SK-N-SH (cell line): ENCODE results near the gene VEGFB. TPM values are rescaled to one million over a fixed set of nuclear protein-coding genes. Genes with fewer than 3 reads are reported as not detected.
A peak's percentile ranks its signal among the peaks of the same experiment; 100 is the strongest.

Experiments
- CTCF ChIA-PET: fragments of 300-600, 350-600 bp; formaldehyde crosslinking; extraction: SDS; loops from one replicate; lab custom pipeline; 2021; lab: Yijun Ruan, JAX
- POLR2A ChIA-PET: fragments of 350-600 bp; sonication (Branson Sonifier 250); formaldehyde crosslinking; extraction: SDS; loops from one replicate; lab custom pipeline; 2020; ENCODE audit warnings: antibody characterized with exemption, inconsistent platforms; lab: Yijun Ruan, JAX
- DNase-seq: peaks from one replicate; pipeline ENCODE4 v3.0.0; 2012
- H2AFZ ChIP-seq: fragments of 200-600 bp; sonication (generic); 2 replicates; pipeline ENCODE4 v1.8.1; 2016; ENCODE audit warnings: antibody characterized with exemption, mild to moderate bottlenecking, low read depth
- H3F3A ChIP-seq: fragments of 200-600 bp; sonication (generic); replicated peaks from 2 replicates; pipeline ENCODE3; 2016; ENCODE audit warnings: antibody characterized with exemption, mild to moderate bottlenecking; ENCODE audit not compliant: insufficient read depth
- H3K27ac ChIP-seq, 2 experiments: fragments of 200-500 bp in 1 of 2; fragments of 200-600 bp in 1 of 2; sonication (Bioruptor generic) in 1 of 2; sonication (generic), shearing (Covaris generic) in 1 of 2; 2 replicates each; pipeline versions ENCODE4 v1.5.1 to v1.6.1; 2014 to 2016; ENCODE audit warnings: low read depth in 2 of 2, inconsistent platforms in 1 of 2, low read length in 1 of 2, mild to moderate bottlenecking in 1 of 2, mixed read lengths in 1 of 2
- H3K27me3 ChIP-seq: fragments of 200-600 bp; sonication (generic), shearing (Covaris generic); 2 replicates; pipeline ENCODE4 v1.6.1; 2016; ENCODE audit warnings: mixed run types; ENCODE audit not compliant: insufficient read depth
- H3K36me3 ChIP-seq, 2 experiments: fragments of 200-500 bp in 1 of 2; fragments of 200-600 bp in 1 of 2; sonication (Bioruptor generic) in 1 of 2; sonication (generic) in 1 of 2; replicated peaks in 1 of 2; 2 replicates each; pipeline versions ENCODE3 to v1.5.1; 2014 to 2016; ENCODE audit warnings: low read length in 1 of 2, mild to moderate bottlenecking in 1 of 2; ENCODE audit not compliant: insufficient read depth in 2 of 2, control insufficient read depth in 1 of 2
- H3K4me1 ChIP-seq, 2 experiments: fragments of 200-500 bp in 1 of 2; fragments of 200-600 bp in 1 of 2; sonication (Bioruptor generic) in 1 of 2; sonication (generic), shearing (Covaris generic) in 1 of 2; 2 replicates each; pipeline versions ENCODE4 v1.5.1 to v1.6.1; 2014 to 2016; ENCODE audit warnings: low read depth in 1 of 2, low read length in 1 of 2, mixed run types in 1 of 2; ENCODE audit not compliant: insufficient read depth in 2 of 2, control insufficient read depth in 1 of 2
- H3K4me2 ChIP-seq: fragments of 200-600 bp; sonication (generic), shearing (Covaris generic); 2 replicates; pipeline ENCODE4 v1.6.1; 2017; ENCODE audit warnings: mixed run types
- H3K4me3 ChIP-seq, 2 experiments: fragments of 200-500 bp in 1 of 2; fragments of 200-600 bp in 1 of 2; sonication (Bioruptor generic) in 1 of 2; sonication (generic), shearing (Covaris generic) in 1 of 2; 2 replicates each; pipeline versions ENCODE4 v1.5.1 to v1.8.1; 2014 to 2016; ENCODE audit warnings: low read depth in 2 of 2, inconsistent platforms in 1 of 2, low read length in 1 of 2, mild to moderate bottlenecking in 1 of 2, mixed read lengths in 1 of 2, moderate library complexity in 1 of 2
- H3K79me2 ChIP-seq: fragments of 200-600 bp; sonication (generic); 2 replicates; pipeline ENCODE4 v1.8.1; 2017; ENCODE audit warnings: mild to moderate bottlenecking; ENCODE audit not compliant: insufficient read depth
- H3K9ac ChIP-seq: fragments of 200-600 bp; sonication (generic); 2 replicates; pipeline ENCODE4 v1.6.1; 2017; ENCODE audit warnings: mixed run types
- H3K9me2 ChIP-seq: fragments of 200-600 bp; sonication (generic); 2 replicates; pipeline ENCODE4 v1.6.1; 2017; ENCODE audit warnings: mixed run types
- H3K9me3 ChIP-seq: fragments of 200-600 bp; sonication (generic); 2 replicates; pipeline ENCODE4 v1.6.1; 2017; ENCODE audit warnings: mixed run types, mild to moderate bottlenecking, moderate library complexity
- H4K20me1 ChIP-seq: fragments of 200-600 bp; sonication (generic); 2 replicates; pipeline ENCODE4 v1.6.1; 2017; ENCODE audit warnings: mild to moderate bottlenecking, mixed run types; ENCODE audit not compliant: insufficient read depth
- ELF1 ChIP-seq: IDR thresholded peaks from 2 replicates; pipeline ENCODE4 v1.4.0; 2012
- EP300 ChIP-seq, 2 experiments: IDR thresholded peaks; 2 replicates each; pipeline versions ENCODE4 v1.4.0 to v1.6.1; 2012; ENCODE audit warnings: borderline replicate concordance in 1 of 2, low read depth in 1 of 2, low read length in 1 of 2
- FOSL2 ChIP-seq: IDR thresholded peaks from 2 replicates; pipeline ENCODE4 v1.4.0; 2012; ENCODE audit warnings: low read depth, mild to moderate bottlenecking, moderate library complexity, borderline replicate concordance
- FOXJ3 ChIP-seq: sonication (generic); formaldehyde crosslinking; IDR thresholded peaks from 2 replicates; pipeline ENCODE4 v1.5.1; 2020; ENCODE audit warnings: mild to moderate bottlenecking, missing genetic modification reagents
- FOXM1 ChIP-seq: IDR thresholded peaks from 2 replicates; pipeline ENCODE4 v1.4.0; 2012; ENCODE audit warnings: low read depth, mild to moderate bottlenecking
- GABPA ChIP-seq: IDR thresholded peaks from 2 replicates; pipeline ENCODE4 v1.4.0; 2012; ENCODE audit warnings: low read depth, mild to moderate bottlenecking
- MEF2A ChIP-seq: IDR thresholded peaks from 2 replicates; pipeline ENCODE4 v1.4.0; 2012; ENCODE audit warnings: low read depth, borderline replicate concordance
- MXI1 ChIP-seq: IDR thresholded peaks from 2 replicates; pipeline ENCODE4 v1.6.1; 2012; ENCODE audit warnings: mild to moderate bottlenecking, low read depth, low read length, improper control_type of control experiment
- POLR2AphosphoS5 ChIP-seq: IDR thresholded peaks from 2 replicates; pipeline ENCODE4 v1.6.1; 2012; ENCODE audit warnings: low read depth, low read length
- RCOR1 ChIP-seq: fragments of 150-350 bp; IDR thresholded peaks from 2 replicates; pipeline ENCODE4 v1.6.1; 2017; ENCODE audit warnings: antibody characterized with exemption, low read length
- SIN3A ChIP-seq: IDR thresholded peaks from 2 replicates; pipeline ENCODE4 v1.6.1; 2012; ENCODE audit warnings: low read depth, mild to moderate bottlenecking, low read length, moderate library complexity, borderline replicate concordance
- TAF1 ChIP-seq: IDR thresholded peaks from 2 replicates; pipeline ENCODE4 v1.6.1; 2012; ENCODE audit warnings: low read depth, mild to moderate bottlenecking, low read length, moderate library complexity, borderline replicate concordance
- TEAD4 ChIP-seq: IDR thresholded peaks from 2 replicates; pipeline ENCODE4 v1.4.0; 2012; ENCODE audit warnings: mild to moderate bottlenecking, borderline replicate concordance; ENCODE audit not compliant: insufficient read depth
- WGBS: methylation state at CpG from one replicate; pipeline ENCODE4 v1.1.6; 2017; ENCODE audit warnings: low lambda C conversion rate; 5-methylcytosine and 5-hydroxymethylcytosine counted together
- polyA plus RNA-seq, 3 experiments: library from polyadenylated mRNA; depleted of rRNA; stranded (reverse); fragments of >200 nt; gene quantifications; 2 replicates each; pipeline ENCODE4 v1.2.3, GENCODE V29; 2012
- TF ChIP-seq, protein P1 (sequence below): fragments of 200-600 bp; sonication (generic); IDR thresholded peaks from 2 replicates; pipeline ENCODE4 v1.6.1; 2017; ENCODE audit warnings: antibody characterized with exemption, mild to moderate bottlenecking, moderate library complexity
- TF ChIP-seq, protein P2 (sequence below): IDR thresholded peaks from 2 replicates; pipeline ENCODE4 v1.4.0; 2012; ENCODE audit warnings: low read depth, borderline replicate concordance
- TF ChIP-seq, protein P3 (sequence below): fragments of 150-350 bp; IDR thresholded peaks from 2 replicates; pipeline ENCODE4 v1.6.1; 2016; ENCODE audit warnings: mild to moderate bottlenecking, low read depth, low read length
- TF ChIP-seq, protein P4 (sequence below): IDR thresholded peaks from 2 replicates; pipeline ENCODE4 v1.4.0; 2012; ENCODE audit warnings: low read depth
- TF ChIP-seq, protein P5 (sequence below): fragments of 150-350 bp; IDR thresholded peaks from 2 replicates; pipeline ENCODE4 v1.6.1; 2017; ENCODE audit warnings: antibody characterized with exemption, low read length, low read depth, borderline replicate concordance

VEGFB gene
- polyA plus RNA-seq, 1 of the 3 experiments (the other 2 are of a cell fraction), result 29.9 TPM

DNA sequence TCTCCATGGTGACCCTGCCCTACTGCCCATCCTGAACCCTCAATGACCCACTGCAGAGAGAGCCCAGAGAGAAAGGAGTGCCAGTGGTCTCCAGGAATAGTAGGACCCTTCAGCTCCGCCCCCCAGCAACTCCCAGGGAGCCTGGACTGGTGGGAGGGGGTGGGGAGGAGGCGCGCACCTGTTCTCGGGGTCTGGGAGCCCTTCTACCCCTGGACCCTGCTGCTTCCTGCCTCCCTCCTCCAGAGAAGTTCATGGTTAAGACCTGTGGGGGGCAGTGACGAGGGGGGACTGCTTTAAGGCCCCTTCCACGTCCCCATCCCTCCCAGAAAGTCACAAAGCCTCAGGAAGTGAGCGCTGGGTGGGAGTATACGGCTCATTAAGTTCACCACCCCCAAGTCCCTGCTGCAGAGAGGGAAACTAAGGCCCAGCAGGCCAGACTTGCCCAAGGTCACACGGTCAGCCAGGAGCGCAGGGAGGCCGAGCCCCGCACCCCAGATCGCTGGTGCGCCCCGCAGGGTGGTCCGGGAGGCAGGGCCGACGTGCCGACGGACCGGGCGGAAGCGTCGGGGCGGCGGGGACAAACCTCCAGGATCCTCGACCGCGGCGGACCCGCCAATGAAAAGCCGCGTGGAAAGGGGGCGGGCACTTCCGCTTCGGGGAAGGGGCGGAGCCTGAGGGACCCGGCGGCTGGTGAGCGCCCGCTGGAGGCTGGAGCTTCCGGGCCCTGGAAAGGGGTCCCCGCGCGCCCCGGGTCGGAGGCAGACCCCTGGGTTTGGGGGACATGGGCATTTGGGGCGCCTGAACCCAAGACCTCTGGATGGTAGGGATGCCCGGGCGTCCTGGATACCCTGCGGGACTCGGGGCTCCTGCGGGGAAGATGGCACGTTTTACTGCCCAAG lies 8.5 kb upstream of the VEGFB start, which contains the start of the genes NUDT22 and TRPT1:
Gene NUDT22, plus strand, starts transcription at position 667 of the 899 bp plus-strand sequence. CDS start 379 bp downstream, outside the sequence.
Gene TRPT1, minus strand, starts transcription at position 579 of the 899 bp plus-strand sequence. Its CDS starts 326 bp downstream, at position 253.
- peaks cover 6% of the 10 kb centered on the region for H3F3A ChIP-seq
- peak within 1 kb of the TSS; percentile 88 to 97 for H3K4me3 ChIP-seq
- no peaks in the 10 kb centered on the region for H3K27me3 ChIP-seq
- DNase-seq, result peak; percentile 97
- peak within 1 kb of the TSS; percentile 47 to 88 for H3K27ac ChIP-seq
- H2AFZ ChIP-seq, result peak within 1 kb of the TSS; percentile 93
- no peaks in the 10 kb centered on the region for H3K9me2 ChIP-seq
- H3K9ac ChIP-seq, result peak within 1 kb of the TSS; percentile 75
- H3K79me2 ChIP-seq, result peaks cover 42% of the 10 kb centered on the region
- peak; percentile 64; the same call in 1 of the 2 replicates for TF ChIP-seq TAF1
- TF ChIP-seq FOXJ3 (CRISPR knock-in tag), result no peak
- TF ChIP-seq ELF1, result peak; percentile 86
- TF ChIP-seq POLR2AphosphoS5, result peak; percentile 91
- TF ChIP-seq RCOR1, result no peak
- TF ChIP-seq EP300 (IDR thresholded peaks at IDR 0.05; ENCODE audit: borderline replicate concordance in 1 of 2, low read depth in 1 of 2, low read length in 1 of 2), result no peak
- TF ChIP-seq GABPA, result peak; percentile 78
- no peak for TF ChIP-seq TEAD4
- TF ChIP-seq FOXM1, result no peak
- TF ChIP-seq, protein P1, sequence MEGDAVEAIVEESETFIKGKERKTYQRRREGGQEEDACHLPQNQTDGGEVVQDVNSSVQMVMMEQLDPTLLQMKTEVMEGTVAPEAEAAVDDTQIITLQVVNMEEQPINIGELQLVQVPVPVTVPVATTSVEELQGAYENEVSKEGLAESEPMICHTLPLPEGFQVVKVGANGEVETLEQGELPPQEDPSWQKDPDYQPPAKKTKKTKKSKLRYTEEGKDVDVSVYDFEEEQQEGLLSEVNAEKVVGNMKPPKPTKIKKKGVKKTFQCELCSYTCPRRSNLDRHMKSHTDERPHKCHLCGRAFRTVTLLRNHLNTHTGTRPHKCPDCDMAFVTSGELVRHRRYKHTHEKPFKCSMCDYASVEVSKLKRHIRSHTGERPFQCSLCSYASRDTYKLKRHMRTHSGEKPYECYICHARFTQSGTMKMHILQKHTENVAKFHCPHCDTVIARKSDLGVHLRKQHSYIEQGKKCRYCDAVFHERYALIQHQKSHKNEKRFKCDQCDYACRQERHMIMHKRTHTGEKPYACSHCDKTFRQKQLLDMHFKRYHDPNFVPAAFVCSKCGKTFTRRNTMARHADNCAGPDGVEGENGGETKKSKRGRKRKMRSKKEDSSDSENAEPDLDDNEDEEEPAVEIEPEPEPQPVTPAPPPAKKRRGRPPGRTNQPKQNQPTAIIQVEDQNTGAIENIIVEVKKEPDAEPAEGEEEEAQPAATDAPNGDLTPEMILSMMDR, result peak; percentile 16
- TF ChIP-seq MEF2A, result no peak
- TF ChIP-seq, protein P2, sequence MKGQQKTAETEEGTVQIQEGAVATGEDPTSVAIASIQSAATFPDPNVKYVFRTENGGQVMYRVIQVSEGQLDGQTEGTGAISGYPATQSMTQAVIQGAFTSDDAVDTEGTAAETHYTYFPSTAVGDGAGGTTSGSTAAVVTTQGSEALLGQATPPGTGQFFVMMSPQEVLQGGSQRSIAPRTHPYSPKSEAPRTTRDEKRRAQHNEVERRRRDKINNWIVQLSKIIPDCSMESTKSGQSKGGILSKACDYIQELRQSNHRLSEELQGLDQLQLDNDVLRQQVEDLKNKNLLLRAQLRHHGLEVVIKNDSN, result no peak
- TF ChIP-seq MXI1, result peak; percentile 59
- TF ChIP-seq, protein P3, sequence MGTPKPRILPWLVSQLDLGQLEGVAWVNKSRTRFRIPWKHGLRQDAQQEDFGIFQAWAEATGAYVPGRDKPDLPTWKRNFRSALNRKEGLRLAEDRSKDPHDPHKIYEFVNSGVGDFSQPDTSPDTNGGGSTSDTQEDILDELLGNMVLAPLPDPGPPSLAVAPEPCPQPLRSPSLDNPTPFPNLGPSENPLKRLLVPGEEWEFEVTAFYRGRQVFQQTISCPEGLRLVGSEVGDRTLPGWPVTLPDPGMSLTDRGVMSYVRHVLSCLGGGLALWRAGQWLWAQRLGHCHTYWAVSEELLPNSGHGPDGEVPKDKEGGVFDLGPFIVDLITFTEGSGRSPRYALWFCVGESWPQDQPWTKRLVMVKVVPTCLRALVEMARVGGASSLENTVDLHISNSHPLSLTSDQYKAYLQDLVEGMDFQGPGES, result no peak
- TF ChIP-seq, protein P4, sequence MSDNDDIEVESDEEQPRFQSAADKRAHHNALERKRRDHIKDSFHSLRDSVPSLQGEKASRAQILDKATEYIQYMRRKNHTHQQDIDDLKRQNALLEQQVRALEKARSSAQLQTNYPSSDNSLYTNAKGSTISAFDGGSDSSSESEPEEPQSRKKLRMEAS, result peak; percentile 73
- TF ChIP-seq, protein P5, sequence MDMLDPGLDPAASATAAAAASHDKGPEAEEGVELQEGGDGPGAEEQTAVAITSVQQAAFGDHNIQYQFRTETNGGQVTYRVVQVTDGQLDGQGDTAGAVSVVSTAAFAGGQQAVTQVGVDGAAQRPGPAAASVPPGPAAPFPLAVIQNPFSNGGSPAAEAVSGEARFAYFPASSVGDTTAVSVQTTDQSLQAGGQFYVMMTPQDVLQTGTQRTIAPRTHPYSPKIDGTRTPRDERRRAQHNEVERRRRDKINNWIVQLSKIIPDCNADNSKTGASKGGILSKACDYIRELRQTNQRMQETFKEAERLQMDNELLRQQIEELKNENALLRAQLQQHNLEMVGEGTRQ, result no peak
- TF ChIP-seq SIN3A, result peak; percentile 16; the same call in 1 of the 2 replicates
- no peak for TF ChIP-seq FOSL2
- under 1% methylated on average over 27 of the region's 54 CpGs for WGBS
- CTCF ChIA-PET, result interaction anchor here (0.8 to 5.2 kb wide), 9 partner anchors 19 to 78 kb away, joined by 3 to 36 read pairs (median 3); partner anchors contain the start of genes ESRRA, FERMT3, MACROD1 and PLCB3
- no peaks in the 10 kb centered on the region for H3K9me3 ChIP-seq
- peaks cover 0 to 14% of the 10 kb centered on the region in 2 experiments for H3K36me3 ChIP-seq
- peaks cover 9 to 34% of the 10 kb centered on the region in 2 experiments; a peak in 2 of 4 replicates for H3K4me1 ChIP-seq
- no peaks in the 10 kb centered on the region for H4K20me1 ChIP-seq
- H3K4me2 ChIP-seq, result peak within 1 kb of the TSS; percentile 98
- POLR2A ChIA-PET, result interaction anchor here (0.7 to 1.7 kb wide), 17 partner anchors 8 to 92 kb away, joined by 3 to 6 read pairs (median 4); partner anchors contain the start of genes FKBP2, PPP1R14B, PRDX5 and STIP1
